22Rv1 (cell line): ENCODE data around the gene TLR5.

ENCODE experiments used
- ZFX ChIP-seq: fragments of 450-650 bp; IDR thresholded peaks from 2 replicates; pipeline ENCODE4 v1.6.1; 2017; ENCODE audit warnings: antibody characterized with exemption, borderline replicate concordance
- TF ChIP-seq, protein P1 (sequence below): fragments of 450-650 bp; IDR thresholded peaks from 2 replicates; pipeline ENCODE4 v1.5.1; 2017; ENCODE audit warnings: mild to moderate bottlenecking

GRCh38 chr1:223147409-223147808 is 4.4 kb upstream of the TLR5 start:
- TF ChIP-seq, protein P1, sequence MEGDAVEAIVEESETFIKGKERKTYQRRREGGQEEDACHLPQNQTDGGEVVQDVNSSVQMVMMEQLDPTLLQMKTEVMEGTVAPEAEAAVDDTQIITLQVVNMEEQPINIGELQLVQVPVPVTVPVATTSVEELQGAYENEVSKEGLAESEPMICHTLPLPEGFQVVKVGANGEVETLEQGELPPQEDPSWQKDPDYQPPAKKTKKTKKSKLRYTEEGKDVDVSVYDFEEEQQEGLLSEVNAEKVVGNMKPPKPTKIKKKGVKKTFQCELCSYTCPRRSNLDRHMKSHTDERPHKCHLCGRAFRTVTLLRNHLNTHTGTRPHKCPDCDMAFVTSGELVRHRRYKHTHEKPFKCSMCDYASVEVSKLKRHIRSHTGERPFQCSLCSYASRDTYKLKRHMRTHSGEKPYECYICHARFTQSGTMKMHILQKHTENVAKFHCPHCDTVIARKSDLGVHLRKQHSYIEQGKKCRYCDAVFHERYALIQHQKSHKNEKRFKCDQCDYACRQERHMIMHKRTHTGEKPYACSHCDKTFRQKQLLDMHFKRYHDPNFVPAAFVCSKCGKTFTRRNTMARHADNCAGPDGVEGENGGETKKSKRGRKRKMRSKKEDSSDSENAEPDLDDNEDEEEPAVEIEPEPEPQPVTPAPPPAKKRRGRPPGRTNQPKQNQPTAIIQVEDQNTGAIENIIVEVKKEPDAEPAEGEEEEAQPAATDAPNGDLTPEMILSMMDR: no peak
- no peak for TF ChIP-seq ZFX
